ENCODE results near the gene MROH7. TPM values are rescaled to one million over a fixed set of nuclear protein-coding genes. Genes with fewer than 3 reads are reported as not detected.

The MROH7 gene
- total RNA-seq, 2 donors from 2014 or later: 5.2 to 18.0 TPM

DNA sequence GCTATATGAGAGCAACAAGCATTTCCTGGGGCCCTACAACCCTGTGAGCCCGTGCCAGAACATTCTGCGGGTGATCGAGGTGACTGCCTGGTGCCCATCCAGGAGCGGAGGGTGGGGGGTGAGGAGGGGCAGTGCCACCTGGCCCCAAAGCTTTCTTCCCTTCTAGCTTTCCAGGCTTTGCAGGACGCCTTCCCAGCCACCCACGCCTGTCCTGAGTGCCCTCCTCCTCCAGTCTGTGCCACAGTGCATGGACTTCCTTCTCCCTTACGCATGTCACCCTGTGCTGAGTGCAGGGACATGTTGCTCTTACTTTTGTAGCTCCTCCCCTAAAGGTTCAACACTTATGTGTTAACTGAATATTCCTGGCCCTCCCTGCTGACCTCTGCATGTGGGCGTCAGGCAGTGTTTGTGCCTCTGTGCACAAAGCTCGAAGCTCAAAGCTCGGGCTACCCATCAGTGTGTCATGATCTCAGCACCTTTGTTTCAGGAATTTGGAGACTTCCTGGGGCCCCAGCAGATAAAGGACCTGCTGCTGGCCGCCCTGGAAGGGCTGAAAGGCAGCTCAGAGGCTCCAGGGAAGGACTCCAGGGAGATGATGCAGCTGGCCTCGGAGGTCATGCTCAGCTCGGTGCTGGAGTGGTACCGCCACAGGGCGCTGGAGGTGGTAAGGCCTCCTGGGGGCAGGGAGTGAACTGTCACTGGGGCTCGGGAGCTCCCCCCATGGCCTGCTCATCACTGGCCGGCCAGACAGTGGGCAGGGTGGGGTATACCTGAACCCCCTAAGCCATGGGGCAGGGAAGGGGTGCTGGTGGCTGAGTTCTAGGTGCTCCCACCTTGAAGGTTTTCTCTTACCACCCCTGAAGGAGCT, 37.4 kb downstream of the MROH7 start:
- no peaks in the 10 kb centered on the region for H3K4me1 ChIP-seq (replicated peaks)
- H3K27ac ChIP-seq: no peak overlapping the region
- no peak overlapping the region for H3K4me3 ChIP-seq
- H3K9me3 ChIP-seq: no peaks in the 10 kb centered on the region
- 77% methylated on average over 17 of the region's 17 CpGs for WGBS
- no peaks in the 10 kb centered on the region for H3K27me3 ChIP-seq (replicated peaks; ENCODE audit: insufficient read depth)
- intact Hi-C loops (cut with DNase I): no loop called here
- no peak for DNase-seq (ENCODE audit: low spot score)
- TF ChIP-seq POLR2A (IDR thresholded peaks at IDR 0.05) (no peak), POLR2AphosphoS5 (IDR thresholded peaks at IDR 0.05) (no peak)
- TF ChIP-seq, protein P1, sequence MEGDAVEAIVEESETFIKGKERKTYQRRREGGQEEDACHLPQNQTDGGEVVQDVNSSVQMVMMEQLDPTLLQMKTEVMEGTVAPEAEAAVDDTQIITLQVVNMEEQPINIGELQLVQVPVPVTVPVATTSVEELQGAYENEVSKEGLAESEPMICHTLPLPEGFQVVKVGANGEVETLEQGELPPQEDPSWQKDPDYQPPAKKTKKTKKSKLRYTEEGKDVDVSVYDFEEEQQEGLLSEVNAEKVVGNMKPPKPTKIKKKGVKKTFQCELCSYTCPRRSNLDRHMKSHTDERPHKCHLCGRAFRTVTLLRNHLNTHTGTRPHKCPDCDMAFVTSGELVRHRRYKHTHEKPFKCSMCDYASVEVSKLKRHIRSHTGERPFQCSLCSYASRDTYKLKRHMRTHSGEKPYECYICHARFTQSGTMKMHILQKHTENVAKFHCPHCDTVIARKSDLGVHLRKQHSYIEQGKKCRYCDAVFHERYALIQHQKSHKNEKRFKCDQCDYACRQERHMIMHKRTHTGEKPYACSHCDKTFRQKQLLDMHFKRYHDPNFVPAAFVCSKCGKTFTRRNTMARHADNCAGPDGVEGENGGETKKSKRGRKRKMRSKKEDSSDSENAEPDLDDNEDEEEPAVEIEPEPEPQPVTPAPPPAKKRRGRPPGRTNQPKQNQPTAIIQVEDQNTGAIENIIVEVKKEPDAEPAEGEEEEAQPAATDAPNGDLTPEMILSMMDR (IDR thresholded peaks at IDR 0.05): no peak
- no peaks in the 10 kb centered on the region for H3K36me3 ChIP-seq

GRCh38 chr1:54679706-54680105, 38.1 kb downstream of the MROH7 start:
- intact Hi-C loops (cut with DNase I): no loop called here
- H3K9me3 ChIP-seq: no peaks in the 10 kb centered on the region
- H3K27me3 ChIP-seq (replicated peaks; ENCODE audit: insufficient read depth): no peaks in the 10 kb centered on the region
- no peaks in the 10 kb centered on the region for H3K4me1 ChIP-seq (replicated peaks)
- WGBS: 86% methylated on average over 7 of the region's 7 CpGs
- H3K4me3 ChIP-seq: no peak overlapping the region
- H3K27ac ChIP-seq: no peak overlapping the region
- no peaks in the 10 kb centered on the region for H3K36me3 ChIP-seq
- TF ChIP-seq POLR2AphosphoS5 (IDR thresholded peaks at IDR 0.05): no peak
- no peak for TF ChIP-seq POLR2A (IDR thresholded peaks at IDR 0.05)
- TF ChIP-seq, protein P1 (IDR thresholded peaks at IDR 0.05): no peak
- DNase-seq (ENCODE audit: low spot score): no peak

DNA sequence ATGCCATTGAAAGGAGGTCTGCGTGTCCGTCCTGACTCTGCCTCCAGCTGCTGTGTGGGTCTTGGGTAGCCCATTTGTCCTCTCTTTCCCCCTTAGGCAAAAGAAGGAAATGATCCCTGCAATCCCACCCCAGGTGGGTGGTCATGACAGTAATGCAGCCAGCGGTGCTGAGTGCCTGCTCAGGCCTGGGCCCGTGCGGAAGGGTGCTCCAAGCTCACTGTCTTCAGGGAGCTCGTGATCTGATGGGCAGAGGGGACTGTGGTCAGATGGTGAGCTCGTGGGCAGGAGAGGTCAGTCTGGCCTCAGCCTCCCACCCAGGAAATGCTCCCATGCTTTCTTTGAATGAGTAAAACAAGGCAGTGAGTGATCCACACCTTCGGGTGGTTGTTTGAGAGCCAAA, 38.8 kb downstream of the MROH7 start:
- H3K4me1 ChIP-seq (replicated peaks): no peaks in the 10 kb centered on the region
- no peak overlapping the region for H3K4me3 ChIP-seq
- TF ChIP-seq POLR2A (IDR thresholded peaks at IDR 0.05): no peak
- TF ChIP-seq, protein P1 (IDR thresholded peaks at IDR 0.05): no peak
- TF ChIP-seq POLR2AphosphoS5 (IDR thresholded peaks at IDR 0.05): no peak
- intact Hi-C loops (cut with DNase I): no loop called here
- no peak for DNase-seq (ENCODE audit: low spot score)
- WGBS: 89% methylated on average over 8 of the region's 8 CpGs
- no peaks in the 10 kb centered on the region for H3K36me3 ChIP-seq
- H3K27ac ChIP-seq: no peak overlapping the region
- no peaks in the 10 kb centered on the region for H3K9me3 ChIP-seq
- no peaks in the 10 kb centered on the region for H3K27me3 ChIP-seq (replicated peaks; ENCODE audit: insufficient read depth)

DNA sequence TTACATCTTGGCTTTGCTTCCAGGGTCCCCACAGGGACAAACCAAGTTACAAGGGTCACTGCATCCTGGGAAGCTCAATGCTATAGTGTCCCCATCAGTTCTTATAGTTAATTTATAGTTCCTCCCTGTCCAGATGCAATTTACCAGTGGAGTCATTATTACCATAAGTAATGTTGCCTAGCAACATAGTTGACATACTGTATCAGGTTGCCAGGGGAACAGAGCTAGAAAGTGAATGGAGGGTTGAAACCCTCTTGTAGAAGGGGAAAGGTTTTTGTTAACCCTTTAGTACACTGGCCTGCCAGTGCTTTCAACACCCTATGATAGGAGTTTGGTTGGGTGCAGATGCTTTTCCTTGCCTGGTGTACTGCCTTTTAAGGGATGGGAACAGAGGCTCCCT, 39.8 kb downstream of the MROH7 start:
- Histone ChIP-seq H3K4me1 (replicated peaks) (no peaks in the 10 kb centered on the region), H3K9me3 (no peaks in the 10 kb centered on the region), H3K36me3 (no peaks in the 10 kb centered on the region), H3K27me3 (replicated peaks; ENCODE audit: insufficient read depth) (no peaks in the 10 kb centered on the region), H3K4me3 (no peak overlapping the region), H3K27ac (no peak overlapping the region)
- TF ChIP-seq, protein P1 (IDR thresholded peaks at IDR 0.05): no peak
- no peak for TF ChIP-seq POLR2A (IDR thresholded peaks at IDR 0.05)
- TF ChIP-seq POLR2AphosphoS5 (IDR thresholded peaks at IDR 0.05): no peak
- intact Hi-C loops (cut with DNase I): no loop called here
- no peak for DNase-seq (ENCODE audit: low spot score)

GRCh38 chr1:54683453-54683852, 41.9 kb downstream of the MROH7 start:
- H3K27me3 ChIP-seq (replicated peaks; ENCODE audit: insufficient read depth): no peaks in the 10 kb centered on the region
- no peak for DNase-seq (ENCODE audit: low spot score)
- H3K9me3 ChIP-seq: no peaks in the 10 kb centered on the region
- intact Hi-C loops (cut with DNase I): no loop called here
- no peaks in the 10 kb centered on the region for H3K36me3 ChIP-seq
- H3K4me1 ChIP-seq (replicated peaks): no peaks in the 10 kb centered on the region
- TF ChIP-seq POLR2AphosphoS5 (IDR thresholded peaks at IDR 0.05): no peak
- no peak for TF ChIP-seq POLR2A (IDR thresholded peaks at IDR 0.05)
- TF ChIP-seq, protein P1 (IDR thresholded peaks at IDR 0.05): no peak
- H3K4me3 ChIP-seq: no peak overlapping the region
- H3K27ac ChIP-seq: no peak overlapping the region
- WGBS: 94% methylated on average over 6 of the region's 6 CpGs
